ENCODE results near the gene SLC24A4. TPM values are rescaled to one million over a fixed set of nuclear protein-coding genes. Genes with fewer than 3 reads are reported as not detected.

Gene SLC24A4
- total RNA-seq, 1 donor from 2014 or later, result 0.41 TPM

- FAIRE-seq, result no peak
Measured at GRCh38 chr14:92513966-92514843, 191.2 kb downstream of the SLC24A4 start.

GRCh38 chr14:92514844-92515514, 192.0 kb downstream of the SLC24A4 start:
- FAIRE-seq, result no peak
- no peak for DNase-seq (ENCODE audit: low spot score in 2 of 2)

More at GRCh38 chr14:92513966-92514843, 191.2 kb downstream of the SLC24A4 start:
- no peak for DNase-seq (ENCODE audit: low spot score in 2 of 2)

- FAIRE-seq, result no peak
- no peak for DNase-seq (ENCODE audit: low spot score in 2 of 2)
Measured at GRCh38 chr14:92515546-92516343, 192.8 kb downstream of the SLC24A4 start.

GRCh38 chr14:92516344-92516965, 193.5 kb downstream of the SLC24A4 start:
- FAIRE-seq (no peak), DNase-seq (ENCODE audit: low spot score in 2 of 2) (no peak)

GRCh38 chr14:92516966-92517506, 194.1 kb downstream of the SLC24A4 start:
- FAIRE-seq (no peak), DNase-seq (ENCODE audit: low spot score in 2 of 2) (no peak)

GRCh38 chr14:92517761-92518160, 194.8 kb downstream of the SLC24A4 start:
- FAIRE-seq (no peak), DNase-seq (ENCODE audit: low spot score in 2 of 2) (no peak)

- DNase-seq (ENCODE audit: low spot score in 2 of 2) (no peak), FAIRE-seq (no peak)
Measured at GRCh38 chr14:92519246-92520101, 196.5 kb downstream of the SLC24A4 start.

GRCh38 chr14:92520102-92521057, 197.4 kb downstream of the SLC24A4 start:
- FAIRE-seq (no peak), DNase-seq (ENCODE audit: low spot score in 2 of 2) (no peak)

GRCh38 chr14:92521058-92521415, 198.1 kb downstream of the SLC24A4 start:
- no peak for FAIRE-seq
- no peak for DNase-seq (ENCODE audit: low spot score in 2 of 2)

GRCh38 chr14:92523752-92524151, 200.8 kb downstream of the SLC24A4 start:
- DNase-seq (ENCODE audit: low spot score in 2 of 2), result no peak
- no peak for FAIRE-seq

- FAIRE-seq, result no peak
- no peak for DNase-seq (ENCODE audit: low spot score in 2 of 2)
Measured at GRCh38 chr14:92524602-92525185, 201.7 kb downstream of the SLC24A4 start.

- FAIRE-seq, result no peak
Measured at GRCh38 chr14:92525322-92526095, 202.5 kb downstream of the SLC24A4 start.

GRCh38 chr14:92527721-92528120, 204.8 kb downstream of the SLC24A4 start:
- no peak for FAIRE-seq
- no peak for DNase-seq (ENCODE audit: low spot score in 2 of 2)

More at GRCh38 chr14:92525322-92526095, 202.5 kb downstream of the SLC24A4 start:
- DNase-seq (ENCODE audit: low spot score in 2 of 2), result no peak

GRCh38 chr14:92528486-92529100, 205.6 kb downstream of the SLC24A4 start:
- no peak for FAIRE-seq
- no peak for DNase-seq (ENCODE audit: low spot score in 2 of 2)

- no peak for FAIRE-seq
Measured at GRCh38 chr14:92529903-92530302, 206.9 kb downstream of the SLC24A4 start.

GRCh38 chr14:92531106-92531873, 208.3 kb downstream of the SLC24A4 start:
- FAIRE-seq, result no peak
- DNase-seq (ENCODE audit: low spot score in 2 of 2), result no peak

More at GRCh38 chr14:92529903-92530302, 206.9 kb downstream of the SLC24A4 start:
- no peak for DNase-seq (ENCODE audit: low spot score in 2 of 2)
